Hematopoietic multipotent progenitor cell treated with erythropoietin and hydrocortisone succinate and interleukin-3 and kit ligand, for 6 days (in vitro differentiated cells): Measurements from ENCODE around the gene EPS8L2.
"Not testable (repeated sequence)": the region's sequence is repeated elsewhere in the genome, so short reads cannot be mapped to it uniquely, and the experiment has no call there.

Source experiments
- DNase-seq: peaks from one replicate; pipeline ENCODE4 v3.0.0-alpha.2; 2015

EPS8L2 gene

DNA sequence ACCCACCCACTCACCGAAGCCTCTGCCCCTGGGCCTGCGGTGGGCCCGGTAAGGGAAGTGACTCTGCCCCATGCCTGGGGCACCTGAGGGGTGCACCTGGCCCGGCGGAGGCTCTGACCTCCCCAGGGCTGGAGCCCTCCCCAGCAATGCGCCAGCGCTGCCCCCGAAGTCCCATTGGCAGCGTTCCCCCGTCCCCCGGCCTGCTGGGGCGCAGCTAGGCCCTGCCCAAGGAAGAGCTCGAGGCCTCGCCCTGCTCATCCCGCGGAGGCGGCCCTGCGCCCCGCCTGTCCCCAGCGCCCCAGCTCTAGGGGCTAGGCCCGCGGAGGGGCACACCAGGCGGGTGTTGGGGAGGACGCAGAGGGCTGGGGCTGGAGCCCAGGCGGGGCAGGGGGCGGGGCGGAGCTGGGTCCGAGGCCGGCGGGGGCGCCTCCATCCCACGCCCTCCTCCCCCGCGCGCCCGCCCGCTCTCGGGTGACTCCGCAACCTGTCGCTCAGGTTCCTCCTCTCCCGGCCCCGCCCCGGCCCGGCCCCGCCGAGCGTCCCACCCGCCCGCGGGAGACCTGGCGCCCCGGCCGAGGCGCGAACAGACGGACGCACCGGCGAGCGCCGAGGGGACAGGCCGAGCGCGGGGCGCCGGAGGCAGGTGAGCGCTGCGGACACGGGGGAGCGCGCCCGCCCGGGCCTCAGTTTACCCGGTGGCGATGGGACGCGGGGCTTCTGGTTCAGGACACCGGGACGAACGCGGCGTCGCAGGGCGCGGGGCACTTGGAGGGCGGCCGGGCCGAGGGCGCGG, at the start of gene EPS8L2:
TSS of gene EPS8L2 (plus strand) at position 586 of the 793 bp plus-strand sequence. CDS start 3,177 bp downstream, outside the sequence.
- DNase-seq = no peak

GRCh38 chr11:656426-656825, 49.6 kb upstream of the EPS8L2 start:
- no peak for DNase-seq

- no peak for DNase-seq
Measured at GRCh38 chr11:656866-657265, 49.2 kb upstream of the EPS8L2 start.

- DNase-seq = no peak
Measured at GRCh38 chr11:657691-658126, 48.3 kb upstream of the EPS8L2 start.

GRCh38 chr11:659532-660085, 46.4 kb upstream of the EPS8L2 start:
- no peak for DNase-seq

- no peak for DNase-seq
Measured at GRCh38 chr11:660281-660680, 45.8 kb upstream of the EPS8L2 start.

- no peak for DNase-seq
Measured at GRCh38 chr11:660681-661444, 45.2 kb upstream of the EPS8L2 start.

DNA sequence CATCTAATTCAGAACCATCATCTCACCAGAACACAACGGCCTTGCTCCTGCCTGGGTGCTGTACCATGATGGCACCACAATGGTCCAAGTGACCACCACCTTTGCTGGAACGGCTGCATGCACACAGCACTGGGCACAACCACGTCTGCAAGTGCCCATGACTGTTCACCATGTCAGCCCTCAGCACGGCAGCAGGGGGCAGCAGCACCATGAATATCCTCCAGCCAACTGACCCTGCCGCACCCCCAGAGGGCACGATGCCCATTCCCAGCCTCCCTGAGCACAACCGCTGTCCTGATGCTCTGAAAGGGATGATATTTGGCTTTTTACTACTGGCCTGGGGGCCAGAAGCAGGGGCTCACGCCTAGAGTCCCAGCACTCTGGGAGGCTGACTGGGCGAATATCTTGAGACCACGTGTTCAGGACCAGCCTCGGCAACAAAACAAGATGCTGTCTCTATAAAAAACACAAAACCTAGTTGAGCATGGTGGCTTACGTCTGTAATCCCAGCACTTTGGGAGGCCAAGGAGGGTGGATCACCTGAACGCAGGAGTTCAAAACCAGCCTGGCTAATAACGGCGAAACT, 43.2 kb upstream of the EPS8L2 start:
- peak; percentile 73 for DNase-seq

- no peak for DNase-seq
Measured at GRCh38 chr11:665062-665703, 40.8 kb upstream of the EPS8L2 start.

DNA sequence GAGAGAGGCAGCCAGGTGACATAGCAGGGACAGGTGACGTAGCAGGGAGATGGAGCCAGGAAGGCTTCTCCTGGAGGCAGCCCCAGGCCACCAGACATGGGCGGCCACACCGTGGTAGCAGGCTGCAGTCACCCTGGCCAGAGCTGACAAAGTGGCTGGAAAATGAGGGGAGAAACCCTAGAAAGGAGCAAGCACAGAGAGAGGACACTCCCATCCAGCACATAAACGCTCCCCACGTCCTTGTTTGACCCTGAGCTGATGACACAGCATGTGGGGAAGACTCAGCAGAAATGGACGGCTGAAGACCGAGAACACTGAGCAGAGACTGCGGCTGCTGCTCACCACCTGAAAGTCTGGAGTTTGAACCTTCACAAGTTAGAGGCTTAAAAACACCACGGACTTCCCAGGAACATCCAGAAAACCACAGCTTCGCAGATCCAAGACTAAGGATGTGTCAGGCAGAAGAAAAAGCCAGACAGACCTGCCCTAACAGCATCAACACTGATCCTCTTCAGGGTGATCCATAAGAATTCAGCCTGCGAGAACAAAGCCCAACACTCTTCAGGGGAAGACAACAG, 40.2 kb upstream of the EPS8L2 start:
- peak; percentile 82 for DNase-seq

- no peak for DNase-seq
Measured at GRCh38 chr11:673866-674265, 32.2 kb upstream of the EPS8L2 start.

GRCh38 chr11:674406-674805, 31.6 kb upstream of the EPS8L2 start:
- no peak for DNase-seq

DNA sequence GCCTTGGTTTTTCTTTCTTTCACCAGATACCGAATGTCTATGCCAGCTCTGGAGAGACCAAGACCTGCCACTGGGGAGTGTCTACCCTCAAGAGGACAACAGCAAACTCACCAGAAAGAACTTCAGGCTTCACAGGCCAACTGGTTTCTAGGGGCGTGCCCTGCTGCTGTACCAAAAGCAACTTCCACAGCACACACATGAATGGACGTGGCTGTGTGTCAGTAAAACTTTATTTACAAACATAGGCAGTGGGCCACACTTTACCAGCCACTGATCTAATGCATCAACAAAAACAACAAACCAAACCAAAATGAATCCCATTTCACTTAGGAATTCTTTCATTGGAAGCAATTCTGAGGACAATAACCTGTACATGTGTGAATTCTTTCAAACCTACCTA, 27.7 kb upstream of the EPS8L2 start:
- DNase-seq = no peak

DNA sequence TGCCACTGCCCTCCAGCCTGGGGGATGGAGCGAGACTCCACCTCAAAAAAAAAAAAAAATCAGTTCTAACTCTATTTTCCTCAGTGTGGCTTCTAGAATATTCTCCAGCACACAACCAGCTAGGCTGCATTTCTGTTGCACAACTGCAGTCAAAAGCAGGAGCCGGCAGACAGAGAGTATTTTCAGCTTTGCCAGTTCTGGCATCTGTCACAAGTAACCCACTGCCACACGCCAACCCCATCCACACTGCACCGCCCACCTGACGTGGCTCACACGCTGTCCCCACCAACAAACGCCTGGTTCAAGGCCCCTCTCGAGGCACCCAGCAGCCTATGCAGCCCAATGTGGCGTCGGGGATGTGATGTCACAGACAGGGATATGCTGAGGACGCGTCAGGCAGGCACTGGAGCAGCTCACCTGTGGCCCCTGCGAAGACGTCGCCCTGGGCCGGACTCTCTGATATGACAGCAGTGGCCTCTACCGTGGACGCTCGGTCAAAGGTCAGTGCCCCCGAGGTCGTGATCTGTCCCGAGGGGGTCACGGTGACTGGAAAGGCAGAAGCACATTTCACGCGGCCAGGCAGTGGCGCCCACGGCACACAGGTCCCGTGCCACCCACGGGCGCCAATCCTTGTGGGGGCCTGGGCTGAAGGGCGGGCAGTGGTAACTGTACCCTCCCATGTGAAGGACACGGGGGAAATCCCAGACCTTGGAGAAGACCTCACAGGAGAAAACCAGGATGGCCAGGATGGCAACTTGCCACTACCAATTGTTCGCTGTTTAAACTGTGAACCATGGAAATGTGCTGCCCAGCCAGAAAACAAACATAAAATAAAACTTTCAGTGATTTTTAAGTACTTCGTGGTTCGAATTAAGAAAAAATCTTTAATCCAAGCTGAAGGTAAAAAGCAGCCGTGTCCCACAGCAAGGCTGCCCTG, 26.5 kb upstream of the EPS8L2 start:
- DNase-seq = no peak

DNA sequence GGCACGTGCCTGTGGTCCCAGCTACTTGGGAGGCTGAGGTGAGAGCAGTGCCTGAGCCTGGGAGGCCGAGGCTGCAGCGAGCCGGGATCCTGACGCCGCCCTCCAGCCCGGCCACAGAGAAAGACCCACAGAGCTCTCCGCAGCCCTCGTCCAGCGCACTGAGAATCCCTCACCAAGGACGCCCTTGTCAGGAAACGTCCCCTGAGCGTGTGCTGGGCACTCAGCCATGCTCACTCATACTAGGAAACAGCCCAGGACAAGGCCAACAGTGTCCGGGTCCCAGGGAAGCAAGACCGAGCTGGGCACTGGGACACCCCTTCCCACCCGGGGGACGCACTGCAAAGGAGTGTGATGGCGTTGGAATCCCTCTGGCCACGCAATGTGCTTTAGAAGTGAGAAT, 25.6 kb upstream of the EPS8L2 start:
- DNase-seq = no peak

DNA sequence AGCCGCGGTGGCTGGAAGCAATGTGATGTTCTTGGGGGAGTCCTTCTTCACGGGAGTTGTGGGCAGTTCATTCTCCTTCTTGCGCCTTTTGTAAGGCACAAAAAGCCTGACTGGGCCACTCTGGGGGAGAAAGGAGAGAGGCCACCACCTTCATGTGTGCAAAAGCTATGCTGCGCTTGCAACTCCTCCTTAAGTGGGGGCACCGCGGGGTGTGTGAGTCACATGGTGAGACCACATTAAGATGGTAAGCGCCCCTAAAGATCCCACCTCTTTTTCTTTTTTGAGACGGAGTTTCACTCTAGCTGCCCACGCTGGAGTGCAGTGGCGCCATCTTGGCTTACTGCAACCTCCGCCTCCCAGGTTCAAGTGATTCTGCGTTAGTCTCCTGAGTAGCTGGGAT, 25.1 kb upstream of the EPS8L2 start:
- no peak for DNase-seq

GRCh38 chr11:686451-687243, 19.4 kb upstream of the EPS8L2 start:
- DNase-seq = no peak

- no peak for DNase-seq
Measured at GRCh38 chr11:687751-688150, 18.3 kb upstream of the EPS8L2 start.

DNA sequence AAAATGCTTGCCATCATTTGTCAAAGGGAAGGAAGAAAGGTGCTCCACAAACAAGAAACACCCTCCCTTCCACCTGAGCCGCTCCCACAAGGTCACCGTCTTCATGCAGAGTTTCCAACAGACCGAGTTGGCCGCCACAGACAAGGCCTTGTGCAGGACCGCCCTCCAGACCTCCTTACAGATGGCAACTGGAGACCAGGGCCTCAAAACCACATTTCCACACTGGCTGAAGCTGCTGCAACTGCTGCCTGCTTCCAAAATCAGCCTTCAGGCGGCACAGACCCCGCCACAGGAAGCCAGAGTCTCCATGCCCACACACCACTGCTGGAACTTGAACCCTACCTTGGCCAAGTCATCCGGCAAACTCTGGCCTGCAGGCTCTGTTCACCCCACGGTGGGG, 17.4 kb upstream of the EPS8L2 start:
- no peak for DNase-seq

DNA sequence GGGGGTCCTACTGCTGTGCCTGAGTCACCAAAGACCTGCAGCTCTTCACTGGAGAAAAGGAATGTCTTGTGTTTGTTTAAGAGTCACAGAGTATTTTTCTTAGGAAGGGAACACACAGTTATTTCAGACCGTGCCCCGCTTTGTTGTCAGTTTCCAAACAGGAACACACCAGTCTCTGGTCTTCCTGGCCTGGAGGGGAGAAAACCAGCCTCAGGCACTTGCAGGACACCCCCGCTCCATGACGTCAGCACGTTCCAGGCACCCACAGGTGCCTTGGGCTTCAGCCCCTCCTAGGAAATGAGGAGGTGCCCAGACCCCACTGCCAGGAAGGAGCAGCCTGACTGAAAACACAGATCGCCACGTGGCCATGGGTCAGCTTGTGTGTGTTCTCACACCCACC, 16.4 kb upstream of the EPS8L2 start:
- no peak for DNase-seq

DNA sequence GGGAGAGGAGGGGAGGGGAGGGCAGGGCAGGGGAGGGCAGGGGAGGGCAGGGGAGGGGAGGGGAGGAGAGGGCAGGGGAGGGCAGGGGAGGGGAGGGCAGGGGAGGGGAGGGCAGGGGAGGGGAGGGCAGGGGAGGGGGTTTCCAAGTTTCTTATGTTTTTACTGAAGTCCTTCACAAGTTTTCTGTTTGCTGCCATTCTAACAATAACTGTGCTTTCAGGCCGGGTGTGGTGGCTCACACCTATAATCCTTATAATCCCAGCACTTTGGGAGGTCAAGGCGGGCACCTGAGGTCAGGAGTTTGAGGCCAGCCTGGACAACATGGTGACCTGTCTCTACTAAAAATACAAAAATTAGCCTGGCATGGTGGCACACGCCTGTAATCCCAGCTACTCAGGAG, 15.8 kb upstream of the EPS8L2 start:
- DNase-seq = not testable (repeated sequence)
